HG03060 (cell line): Measurements from ENCODE around the gene RET.
"Not testable (repeated sequence)": the region's sequence is repeated elsewhere in the genome, so short reads cannot be mapped to it uniquely, and the experiment has no call there.

ENCODE experiments used
- ATAC-seq: cut with Tn5 transposase; IDR thresholded peaks from one replicate; pipeline ENCODE4 v1.9.1; 2021; ENCODE audit warnings: low read depth, moderate number of reproducible peaks; ENCODE audit not compliant: unreplicated experiment

RET gene

GRCh38 chr10:43131256-43131655, 54.4 kb downstream of the RET start:
- no peak for ATAC-seq

GRCh38 chr10:43131906-43132305, 55.0 kb downstream of the RET start:
- ATAC-seq: no peak

- ATAC-seq: no peak
These were observed 56.3 kb downstream of the RET start for GRCh38 chr10:43132867-43133787.

DNA sequence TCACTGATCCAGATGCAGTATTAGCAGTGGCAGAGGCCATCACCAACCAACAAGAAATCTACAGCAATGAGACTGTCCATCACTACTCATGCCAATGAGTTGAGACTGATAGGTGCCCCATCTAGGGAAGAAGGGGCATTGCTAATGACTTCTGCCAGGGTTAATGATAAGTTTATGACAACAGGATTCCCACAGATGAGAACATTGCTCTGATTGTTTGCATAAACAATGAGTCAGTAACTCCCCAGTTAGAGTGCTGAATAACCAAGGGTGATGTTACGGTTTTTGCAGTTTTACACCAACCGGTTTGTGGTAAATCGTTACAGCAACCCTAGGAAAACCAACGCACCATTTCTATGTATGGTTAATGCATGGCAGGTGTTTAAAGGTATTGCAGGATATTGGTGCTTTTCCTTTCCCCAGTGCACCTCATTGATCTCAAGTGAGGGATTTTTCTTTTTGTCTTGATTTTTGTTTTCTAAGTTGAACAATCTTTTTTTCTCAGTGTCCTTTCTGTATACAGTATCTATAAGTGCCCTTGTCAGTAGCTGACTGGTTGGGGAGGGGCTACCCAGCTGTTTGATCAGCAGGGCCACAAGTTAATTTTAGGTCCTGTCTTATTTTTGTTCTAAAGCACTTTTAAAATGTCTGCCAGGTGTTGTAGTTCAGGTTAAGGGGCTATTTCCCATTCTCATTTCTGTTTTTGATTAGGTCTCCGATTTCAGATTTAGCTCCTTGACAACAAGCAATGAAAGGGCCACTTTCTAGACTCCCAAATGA, 57.4 kb downstream of the RET start:
- no peak for ATAC-seq

- ATAC-seq: no peak
These were observed 58.2 kb downstream of the RET start for GRCh38 chr10:43135064-43135463.

DNA sequence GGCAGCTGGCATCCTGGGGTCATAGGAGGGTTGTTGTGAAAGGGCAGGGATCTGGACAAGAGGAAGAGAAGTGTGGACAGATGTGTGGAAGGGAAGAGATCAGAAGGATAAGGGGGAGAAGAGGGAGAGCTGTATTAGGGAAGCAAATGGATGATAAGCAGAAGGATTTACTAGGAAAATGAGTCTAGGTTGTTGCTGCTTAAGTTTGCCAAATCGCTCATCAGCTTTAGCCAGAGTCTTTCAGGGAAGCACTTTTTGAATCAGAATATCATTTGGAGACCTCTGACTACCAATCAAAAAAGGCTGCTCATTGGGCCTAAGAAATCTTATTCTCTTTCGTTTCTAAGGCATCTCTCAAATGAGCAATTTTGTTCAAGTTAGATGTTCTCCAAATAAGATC, 58.8 kb downstream of the RET start:
- ATAC-seq: no peak

DNA sequence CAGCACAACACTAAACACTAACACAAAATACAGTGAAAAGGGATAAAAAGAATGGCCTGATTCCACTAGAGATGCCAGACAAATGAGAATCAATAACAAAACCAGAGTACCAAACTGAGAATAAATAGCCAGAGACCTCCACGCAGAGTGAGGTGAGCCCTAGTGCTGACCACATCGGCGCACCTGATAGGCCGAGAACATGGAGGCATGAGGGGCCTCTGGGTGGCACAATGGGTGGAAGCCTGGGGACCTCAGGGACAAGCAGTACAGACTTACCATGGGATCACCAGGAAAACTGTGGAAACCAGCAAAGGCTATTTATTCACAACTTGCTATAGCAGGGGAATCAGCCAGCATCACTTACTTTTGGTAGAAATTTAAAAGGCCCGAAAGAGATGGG, 59.6 kb downstream of the RET start:
- no peak for ATAC-seq

DNA sequence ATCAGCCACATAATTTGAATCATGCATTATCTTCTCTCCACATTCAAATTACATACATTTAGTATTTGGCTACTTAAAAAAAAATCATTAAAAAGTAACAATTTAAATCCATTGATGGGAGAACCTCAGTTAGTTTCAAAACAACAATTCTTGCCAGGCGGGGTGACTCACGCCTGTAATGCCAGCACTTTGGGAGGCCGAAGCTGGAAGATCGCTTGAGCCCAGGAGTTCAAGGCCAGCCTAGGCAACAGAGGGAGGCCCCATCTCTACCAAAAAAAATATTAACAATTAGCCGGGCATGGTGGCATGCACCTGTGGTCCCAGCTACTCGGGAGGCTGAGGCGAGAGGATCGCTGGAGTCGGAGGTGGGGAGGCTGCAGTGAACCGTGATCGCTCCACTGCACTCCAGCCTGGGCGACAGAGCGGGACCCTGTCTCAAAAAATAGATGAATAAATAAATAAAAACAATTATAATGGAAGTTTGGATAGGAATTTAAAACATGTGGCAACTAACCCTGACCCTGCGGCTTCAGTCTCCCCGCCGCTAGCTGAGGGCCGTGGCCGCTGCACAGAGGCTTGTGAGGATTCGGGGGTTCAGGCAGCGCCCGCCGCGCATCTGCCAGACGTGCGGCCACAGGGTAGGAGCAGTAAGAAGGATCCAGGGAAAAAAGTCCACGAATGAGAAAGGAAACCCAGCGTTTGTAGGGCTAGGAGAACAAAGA, 60.3 kb downstream of the RET start:
- ATAC-seq: no peak

DNA sequence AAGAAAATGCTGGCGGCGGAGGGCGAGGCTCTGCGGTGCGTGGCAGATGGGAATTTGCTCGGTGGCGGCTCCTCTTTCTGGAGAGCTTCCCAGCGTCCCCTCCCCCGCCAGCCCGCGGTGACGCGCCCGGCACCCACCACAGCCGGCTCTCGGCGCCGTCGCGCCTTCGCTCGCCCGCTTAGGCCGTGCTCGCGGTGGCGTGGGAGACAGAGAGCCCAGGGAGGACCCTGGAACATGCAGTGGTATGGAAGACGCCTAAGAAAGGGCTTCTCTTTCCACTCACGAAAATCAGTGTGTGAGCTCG, 60.8 kb downstream of the RET start:
- ATAC-seq: no peak

DNA sequence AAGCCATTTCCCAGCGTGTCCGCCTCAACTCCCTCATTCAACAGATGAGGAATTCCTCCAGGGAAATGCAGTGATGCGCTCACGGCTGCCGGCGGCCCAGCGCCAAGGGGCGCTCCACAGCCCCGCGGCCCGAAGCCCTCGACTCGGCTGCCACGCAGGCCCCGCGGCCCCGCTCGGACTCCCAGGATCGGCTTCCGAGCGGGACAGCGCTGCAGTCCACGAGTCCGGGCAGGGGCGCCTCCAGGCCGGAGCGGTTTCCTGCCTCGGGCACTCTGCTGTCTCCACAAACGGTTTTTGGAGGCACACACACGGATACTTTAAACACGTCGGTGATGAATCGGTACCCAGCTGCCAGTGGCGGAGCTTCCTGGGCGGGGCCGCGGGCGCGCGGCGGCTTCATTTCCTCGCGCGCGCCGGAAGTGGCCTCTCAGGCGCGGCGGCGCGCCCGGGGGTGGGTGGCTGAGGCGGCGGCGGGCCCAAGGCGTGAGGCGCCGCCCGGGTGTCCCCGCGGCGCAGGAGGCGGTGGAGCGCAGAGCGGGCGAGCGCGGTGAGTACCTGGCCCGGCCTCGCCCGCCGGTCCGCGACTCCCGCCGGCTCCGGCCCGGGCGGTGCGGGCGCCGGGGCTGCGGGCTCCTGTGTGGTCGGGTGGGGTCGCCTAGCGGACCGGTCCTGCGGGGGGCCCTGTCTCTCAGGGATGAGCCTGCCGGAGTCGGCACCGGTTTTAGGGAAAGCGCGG, 61.3 kb downstream of the RET start, which contains the start of gene CSGALNACT2:
Gene CSGALNACT2, plus strand, starts transcription at position 425 of the 736 bp plus-strand sequence. CDS start 16,705 bp downstream, outside the sequence.
- ATAC-seq: peak; percentile 26

- no peak for ATAC-seq
These were observed 61.9 kb downstream of the RET start for GRCh38 chr10:43138757-43139241.

DNA sequence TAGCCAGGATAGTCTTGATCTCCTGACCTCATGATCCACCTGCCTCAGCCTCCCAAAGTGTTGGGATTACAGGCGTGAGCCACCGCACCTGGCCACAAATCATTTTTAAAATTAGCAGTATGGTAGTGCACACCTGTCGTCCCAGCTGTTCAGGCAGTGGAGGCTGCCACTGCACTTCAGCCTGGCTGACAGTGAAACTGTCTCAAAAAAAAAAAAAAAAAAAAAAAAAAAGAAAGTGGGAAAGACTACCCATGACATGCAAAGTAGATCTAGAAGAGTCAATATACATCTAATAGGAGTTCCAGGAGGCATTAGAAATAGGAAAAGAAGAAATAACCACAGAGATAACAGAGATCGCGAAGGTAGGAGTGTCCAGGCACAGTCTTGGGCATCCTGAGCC, 64.6 kb downstream of the RET start:
- ATAC-seq: no peak

GRCh38 chr10:43145311-43145710, 68.4 kb downstream of the RET start:
- ATAC-seq: no peak

DNA sequence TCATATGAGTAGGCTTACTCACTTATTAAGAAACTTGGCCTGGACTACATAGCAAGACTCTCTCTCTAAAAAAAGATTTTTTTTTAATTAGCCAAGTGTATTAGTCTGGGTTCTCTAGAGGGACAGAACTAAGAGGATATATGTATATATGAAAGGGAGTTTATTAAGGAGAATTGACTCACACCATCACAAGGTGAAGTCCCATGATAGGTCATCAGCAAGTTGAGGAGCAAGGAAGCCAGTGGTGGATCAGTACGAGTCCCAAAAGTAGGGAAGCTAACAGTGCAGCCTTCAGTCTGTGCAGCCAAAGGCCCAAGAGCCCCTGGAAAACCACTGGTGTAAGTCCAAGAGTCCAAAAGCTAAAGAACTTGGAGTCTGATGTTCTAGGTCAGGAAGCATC, 69.1 kb downstream of the RET start:
- ATAC-seq: not testable (repeated sequence)

GRCh38 chr10:43151371-43151770, 74.5 kb downstream of the RET start:
- no peak for ATAC-seq

- no peak for ATAC-seq
These were observed 77.0 kb downstream of the RET start for GRCh38 chr10:43153901-43154300.

GRCh38 chr10:43155221-43155620, 78.4 kb downstream of the RET start:
- ATAC-seq: no peak

GRCh38 chr10:43155741-43156140, 78.9 kb downstream of the RET start:
- no peak for ATAC-seq

DNA sequence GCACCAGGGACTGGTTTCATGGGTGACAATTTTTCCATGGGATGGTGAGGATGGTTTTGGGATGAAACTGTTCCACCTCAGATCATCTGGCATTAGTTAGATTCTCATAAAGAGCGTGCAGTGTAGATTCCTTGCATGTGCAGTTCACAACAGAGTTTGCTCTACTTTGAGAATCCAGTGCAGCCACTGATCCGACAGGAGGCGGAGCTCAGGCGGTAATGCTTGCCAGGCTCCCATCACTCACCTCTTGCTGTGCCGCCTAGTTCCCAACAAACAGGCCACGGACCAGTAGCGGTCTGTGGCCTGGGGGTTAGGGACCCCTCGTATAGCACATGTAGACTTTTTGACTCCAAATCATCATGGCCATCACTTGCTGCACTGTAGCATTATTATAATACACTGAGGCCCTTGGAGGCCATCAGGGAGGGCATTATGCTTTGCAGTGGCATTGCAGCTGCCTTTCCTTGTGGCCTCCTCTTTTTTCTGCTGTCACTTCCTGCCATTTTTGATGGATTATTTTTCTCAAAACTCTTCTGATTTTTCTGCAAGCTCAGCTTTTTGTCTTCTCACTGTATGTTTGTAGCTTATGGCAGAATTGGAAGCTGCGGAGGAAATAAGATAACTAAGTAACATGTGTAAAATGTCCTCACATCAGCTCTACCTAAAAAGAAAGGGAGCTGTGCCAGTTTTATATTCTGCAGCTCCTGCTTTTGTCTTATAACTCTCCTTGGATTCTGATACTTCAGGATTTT, 79.9 kb downstream of the RET start:
- no peak for ATAC-seq

DNA sequence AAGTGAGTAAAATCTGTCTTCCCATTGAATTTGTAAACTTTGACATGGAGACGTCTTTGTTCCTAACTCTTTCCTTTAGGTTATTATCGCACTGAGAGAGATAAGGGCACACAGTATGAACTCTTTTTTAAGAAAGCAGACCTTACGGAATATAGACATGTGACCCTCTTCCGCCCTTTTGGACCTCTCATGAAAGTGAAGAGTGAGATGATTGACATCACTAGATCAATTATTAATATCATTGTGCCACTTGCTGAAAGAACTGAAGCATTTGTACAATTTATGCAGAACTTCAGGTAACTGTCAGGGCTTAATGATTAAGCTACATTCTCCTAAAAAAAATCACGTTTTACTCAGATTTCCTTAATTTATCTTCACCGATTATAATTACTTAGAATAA, 81.8 kb downstream of the RET start:
- no peak for ATAC-seq
